ENCODE measurements around the gene VPS25.

VPS25 gene

DNA sequence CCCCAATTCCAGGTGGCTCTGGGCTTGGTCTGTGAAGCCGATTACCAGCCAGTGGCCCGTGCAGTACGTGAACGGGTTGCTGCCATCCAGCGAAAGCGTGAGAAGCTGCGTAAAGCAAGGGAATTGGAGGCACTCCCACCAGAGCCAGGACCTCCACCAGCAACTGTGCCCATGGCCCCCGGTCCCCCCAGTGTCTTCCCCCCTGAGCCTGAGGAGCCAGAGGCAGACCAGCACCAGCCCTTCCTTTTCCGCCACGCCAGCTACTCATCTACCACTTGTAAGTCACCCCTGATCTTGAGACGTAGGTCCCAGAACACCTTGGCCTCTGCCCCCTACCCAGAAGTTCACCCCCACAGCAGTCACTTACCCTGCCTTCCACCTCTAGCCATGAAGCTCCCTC lies 14.0 kb downstream of the VPS25 start:
- TF ChIP-seq, protein P1, sequence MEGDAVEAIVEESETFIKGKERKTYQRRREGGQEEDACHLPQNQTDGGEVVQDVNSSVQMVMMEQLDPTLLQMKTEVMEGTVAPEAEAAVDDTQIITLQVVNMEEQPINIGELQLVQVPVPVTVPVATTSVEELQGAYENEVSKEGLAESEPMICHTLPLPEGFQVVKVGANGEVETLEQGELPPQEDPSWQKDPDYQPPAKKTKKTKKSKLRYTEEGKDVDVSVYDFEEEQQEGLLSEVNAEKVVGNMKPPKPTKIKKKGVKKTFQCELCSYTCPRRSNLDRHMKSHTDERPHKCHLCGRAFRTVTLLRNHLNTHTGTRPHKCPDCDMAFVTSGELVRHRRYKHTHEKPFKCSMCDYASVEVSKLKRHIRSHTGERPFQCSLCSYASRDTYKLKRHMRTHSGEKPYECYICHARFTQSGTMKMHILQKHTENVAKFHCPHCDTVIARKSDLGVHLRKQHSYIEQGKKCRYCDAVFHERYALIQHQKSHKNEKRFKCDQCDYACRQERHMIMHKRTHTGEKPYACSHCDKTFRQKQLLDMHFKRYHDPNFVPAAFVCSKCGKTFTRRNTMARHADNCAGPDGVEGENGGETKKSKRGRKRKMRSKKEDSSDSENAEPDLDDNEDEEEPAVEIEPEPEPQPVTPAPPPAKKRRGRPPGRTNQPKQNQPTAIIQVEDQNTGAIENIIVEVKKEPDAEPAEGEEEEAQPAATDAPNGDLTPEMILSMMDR (IDR thresholded peaks at IDR 0.05) = no peak
- no peak overlapping the region for H3K4me3 ChIP-seq
- no peak overlapping the region for H3K27ac ChIP-seq
- no peak for DNase-seq (ENCODE audit: low spot score)

DNA sequence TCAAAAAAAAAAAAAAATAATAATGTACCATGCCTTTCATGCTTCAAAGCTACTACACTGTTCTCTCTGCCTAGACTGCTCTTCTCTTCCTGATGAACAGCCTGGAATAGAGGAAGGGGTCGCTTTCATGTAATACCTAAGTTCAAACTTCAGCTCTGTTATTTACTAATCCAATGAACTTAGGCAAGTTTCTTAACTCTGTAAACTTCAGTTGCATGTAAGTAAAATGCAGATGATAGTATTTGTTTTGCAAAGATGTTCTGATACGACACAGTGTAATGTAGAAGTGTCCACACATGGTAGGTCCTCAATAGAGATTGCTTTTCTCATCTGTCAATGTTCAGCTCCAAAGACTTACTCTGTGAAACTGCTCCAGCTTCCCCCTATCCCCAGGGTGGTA lies 18.7 kb downstream of the VPS25 start:
- TF ChIP-seq, protein P1 (IDR thresholded peaks at IDR 0.05) = no peak
- DNase-seq (ENCODE audit: low spot score) = no peak
- no peak overlapping the region for H3K4me3 ChIP-seq
- H3K27ac ChIP-seq = no peak overlapping the region

DNA sequence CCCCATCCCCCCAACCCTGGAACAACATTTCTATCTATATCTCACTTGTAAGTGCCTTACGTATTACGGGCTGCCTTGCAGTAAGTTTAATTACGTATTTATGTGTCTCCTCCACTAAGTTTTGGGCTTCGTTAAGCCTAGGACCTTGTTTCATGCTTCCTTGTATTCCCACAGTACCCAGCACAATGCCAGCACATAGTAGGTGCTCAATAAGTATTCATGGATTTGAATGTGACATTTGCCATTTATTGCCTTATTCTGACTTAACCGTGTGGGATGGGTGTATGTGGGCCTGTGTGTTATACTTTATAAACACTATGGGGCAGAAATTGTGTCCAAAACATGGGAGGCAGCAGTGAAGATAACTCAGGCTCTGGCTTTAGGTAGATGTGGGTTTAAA lies 19.3 kb downstream of the VPS25 start:
- DNase-seq (ENCODE audit: low spot score) = no peak
- no peak overlapping the region for H3K4me3 ChIP-seq
- H3K27ac ChIP-seq = no peak overlapping the region
- TF ChIP-seq, protein P1 (IDR thresholded peaks at IDR 0.05) = no peak

DNA sequence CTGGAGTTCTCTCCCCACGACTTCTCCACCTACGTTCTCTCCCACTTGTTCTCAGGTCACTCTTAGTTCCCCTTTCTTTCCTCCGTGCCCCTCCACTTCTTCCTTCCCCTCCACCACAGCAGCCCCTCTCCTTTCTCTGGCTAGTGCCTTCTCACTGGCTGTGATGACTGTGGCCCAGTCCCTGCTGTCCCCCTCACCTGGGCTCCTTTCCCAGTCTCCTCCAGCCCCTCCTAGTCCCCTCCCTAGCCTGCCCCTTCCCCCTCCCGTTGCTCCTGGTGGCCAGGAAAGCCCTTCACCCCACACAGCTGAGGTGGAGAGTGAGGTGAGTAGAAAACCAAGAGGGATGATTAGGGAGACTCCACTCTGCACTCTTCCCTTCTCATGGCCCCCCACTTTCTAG lies 21.8 kb downstream of the VPS25 start:
- Histone ChIP-seq H3K27ac (no peak overlapping the region), H3K4me3 (no peak overlapping the region)
- TF ChIP-seq, protein P1 (IDR thresholded peaks at IDR 0.05) = no peak
- DNase-seq (ENCODE audit: low spot score) = peak; percentile 38

DNA sequence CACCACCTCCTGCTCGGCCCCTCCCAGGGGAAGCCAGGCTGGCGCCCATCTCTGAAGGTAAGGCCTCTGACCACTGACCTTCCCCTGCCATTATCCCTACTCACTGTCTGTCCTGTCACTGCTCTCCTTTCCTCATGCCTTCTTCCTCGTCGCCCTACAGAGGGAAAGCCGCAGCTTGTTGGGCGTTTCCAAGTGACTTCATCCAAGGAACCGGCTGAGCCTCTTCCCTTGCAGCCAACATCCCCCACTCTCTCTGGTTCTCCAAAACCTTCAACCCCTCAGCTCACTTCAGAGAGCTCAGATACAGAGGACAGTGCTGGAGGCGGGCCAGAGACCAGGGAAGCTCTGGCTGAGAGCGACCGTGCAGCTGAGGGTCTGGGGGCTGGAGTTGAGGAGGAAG lies 22.2 kb downstream of the VPS25 start:
- TF ChIP-seq, protein P1 (IDR thresholded peaks at IDR 0.05) = no peak
- H3K4me3 ChIP-seq = no peak overlapping the region
- H3K27ac ChIP-seq = no peak overlapping the region
- no peak for DNase-seq (ENCODE audit: low spot score)

DNA sequence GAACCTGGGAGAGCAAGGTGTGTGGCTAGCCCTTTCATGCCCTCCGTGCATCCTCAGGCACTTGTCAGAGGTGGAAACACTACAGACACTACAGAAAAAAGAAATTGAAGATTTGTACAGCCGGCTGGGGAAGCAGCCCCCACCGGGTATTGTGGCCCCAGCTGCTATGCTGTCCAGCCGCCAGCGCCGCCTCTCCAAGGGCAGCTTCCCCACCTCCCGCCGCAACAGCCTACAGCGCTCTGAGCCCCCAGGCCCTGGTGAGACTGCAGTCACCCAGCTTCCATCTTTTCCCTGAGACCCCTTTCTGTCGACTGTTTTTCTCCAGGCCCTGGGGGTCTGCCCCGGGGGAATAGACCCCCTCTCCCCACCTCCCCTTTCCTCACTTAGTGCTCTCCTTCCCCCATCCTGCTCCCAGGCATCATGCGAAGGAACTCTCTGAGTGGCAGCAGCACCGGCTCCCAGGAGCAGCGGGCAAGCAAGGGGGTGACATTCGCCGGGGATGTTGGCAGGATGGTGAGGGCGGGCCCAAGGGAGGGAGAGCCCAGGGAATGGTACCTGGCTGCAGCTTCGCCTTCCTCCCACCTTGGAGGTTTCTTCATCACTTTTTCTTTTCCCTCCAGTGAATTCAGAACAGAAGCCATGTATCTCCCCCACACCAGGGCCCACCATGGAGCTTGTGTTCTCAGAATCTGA lies 23.0 kb downstream of the VPS25 start:
- Histone ChIP-seq H3K4me3 (no peak overlapping the region), H3K27ac (no peak overlapping the region)

More for the DNA sequence above, 23.0 kb downstream of the VPS25 start:
- TF ChIP-seq, protein P1 (IDR thresholded peaks at IDR 0.05) = no peak
- peak; percentile 17 for DNase-seq (ENCODE audit: low spot score)
